Measurements from ENCODE around the gene KIF9.
"Not testable (repeated sequence)": the region's sequence is repeated elsewhere in the genome, so short reads cannot be mapped to it uniquely, and the experiment has no call there.

KIF9 gene

GRCh38 chr3:47193871-47194859 is 88.4 kb downstream of the KIF9 start:
- no peak for DNase-seq (ENCODE audit: low read depth in 2 of 2)

GRCh38 chr3:47186285-47186684 is 96.3 kb downstream of the KIF9 start:
- DNase-seq (ENCODE audit: low read depth in 2 of 2): no peak

GRCh38 chr3:47181685-47182084 is 100.9 kb downstream of the KIF9 start:
- DNase-seq (ENCODE audit: low read depth in 2 of 2): not testable (repeated sequence)

- not testable (repeated sequence) for DNase-seq (ENCODE audit: low read depth in 2 of 2)
These were observed 102.6 kb downstream of the KIF9 start for GRCh38 chr3:47180011-47180410.
